Fibroblast of lung (primary cell): ENCODE measurements around the gene UCP2.

ENCODE experiments used
- EZH2 ChIP-seq: IDR thresholded peaks from 2 replicates; pipeline ENCODE4 v1.5.1; 2012; ENCODE audit warnings: low read length, control low read depth, mild to moderate bottlenecking; ENCODE audit errors: missing control alignments
- TF ChIP-seq, protein P1 (sequence below), 2 donors: IDR thresholded peaks in 1 of 2; conservative IDR thresholded peaks in 1 of 2; 1 replicate in 1 of 2; 2 replicates in 1 of 2; pipeline ENCODE4 v1.5.1; 2011 to 2012; ENCODE audit warnings: low read length in 2 of 2, control low read depth in 1 of 2, inconsistent platforms in 1 of 2, low read depth in 1 of 2, mild to moderate bottlenecking in 1 of 2

DNA sequence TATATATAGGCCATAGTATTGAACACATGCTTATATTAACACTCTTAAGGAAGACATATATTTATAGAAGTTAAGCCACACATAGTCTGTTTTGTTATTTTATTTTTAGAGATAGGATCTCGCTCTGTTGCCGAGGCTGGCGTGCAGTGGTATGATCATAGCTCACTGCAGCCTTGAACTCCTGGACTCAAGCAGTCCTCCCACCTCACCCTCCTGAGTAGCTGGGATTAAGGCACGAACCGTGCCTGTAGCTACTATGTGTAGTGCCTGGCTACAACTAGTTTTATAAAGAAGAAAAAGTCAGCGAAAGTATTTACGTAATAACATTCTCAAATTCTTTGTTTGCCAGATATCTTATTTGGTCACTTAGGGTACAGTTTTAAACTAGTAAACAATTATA is 5.6 kb upstream of the UCP2 start:
- TF ChIP-seq, protein P1, sequence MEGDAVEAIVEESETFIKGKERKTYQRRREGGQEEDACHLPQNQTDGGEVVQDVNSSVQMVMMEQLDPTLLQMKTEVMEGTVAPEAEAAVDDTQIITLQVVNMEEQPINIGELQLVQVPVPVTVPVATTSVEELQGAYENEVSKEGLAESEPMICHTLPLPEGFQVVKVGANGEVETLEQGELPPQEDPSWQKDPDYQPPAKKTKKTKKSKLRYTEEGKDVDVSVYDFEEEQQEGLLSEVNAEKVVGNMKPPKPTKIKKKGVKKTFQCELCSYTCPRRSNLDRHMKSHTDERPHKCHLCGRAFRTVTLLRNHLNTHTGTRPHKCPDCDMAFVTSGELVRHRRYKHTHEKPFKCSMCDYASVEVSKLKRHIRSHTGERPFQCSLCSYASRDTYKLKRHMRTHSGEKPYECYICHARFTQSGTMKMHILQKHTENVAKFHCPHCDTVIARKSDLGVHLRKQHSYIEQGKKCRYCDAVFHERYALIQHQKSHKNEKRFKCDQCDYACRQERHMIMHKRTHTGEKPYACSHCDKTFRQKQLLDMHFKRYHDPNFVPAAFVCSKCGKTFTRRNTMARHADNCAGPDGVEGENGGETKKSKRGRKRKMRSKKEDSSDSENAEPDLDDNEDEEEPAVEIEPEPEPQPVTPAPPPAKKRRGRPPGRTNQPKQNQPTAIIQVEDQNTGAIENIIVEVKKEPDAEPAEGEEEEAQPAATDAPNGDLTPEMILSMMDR (conservative IDR thresholded peaks at IDR 0.05 in 1 of 2, IDR thresholded peaks at IDR 0.05 in 1 of 2; ENCODE audit: low read depth in 1 of 2, low read length in 2 of 2): no peak
- TF ChIP-seq EZH2: no peak
